ENCODE results near the gene MIEN1. TPM values are rescaled to one million over a fixed set of nuclear protein-coding genes. Genes with fewer than 3 reads are reported as not detected.
"Not testable (repeated sequence)": the region's sequence is repeated elsewhere in the genome, so short reads cannot be mapped to it uniquely, and the experiment has no call there.

MIEN1 gene
- total RNA-seq, 1 donor from 2014 or later = 11.1 TPM

- no peak for DNase-seq
Observed at GRCh38 chr17:39755554-39756379, 25.4 kb upstream of the MIEN1 start.

- no peak for DNase-seq
Observed at GRCh38 chr17:39754958-39755553, 24.7 kb upstream of the MIEN1 start.

GRCh38 chr17:39754161-39754957, 24.0 kb upstream of the MIEN1 start:
- peak; percentile 85 for DNase-seq

GRCh38 chr17:39753514-39754160, 23.3 kb upstream of the MIEN1 start:
- DNase-seq = no peak

- DNase-seq = no peak
Observed at GRCh38 chr17:39752241-39752881, 22.0 kb upstream of the MIEN1 start.

- DNase-seq = no peak
Observed at GRCh38 chr17:39751637-39752036, 21.3 kb upstream of the MIEN1 start.

GRCh38 chr17:39751016-39751543, 20.7 kb upstream of the MIEN1 start:
- DNase-seq = no peak

- no peak for DNase-seq
Observed at GRCh38 chr17:39750131-39751015, 20.0 kb upstream of the MIEN1 start.

- DNase-seq = not testable (repeated sequence)
Observed at GRCh38 chr17:39748444-39749034, 18.2 kb upstream of the MIEN1 start.

- no peak for DNase-seq
Observed at GRCh38 chr17:39747745-39748144, 17.4 kb upstream of the MIEN1 start.

- DNase-seq = no peak
Observed at GRCh38 chr17:39746145-39746461, 15.8 kb upstream of the MIEN1 start.

- no peak for DNase-seq
Observed at GRCh38 chr17:39745335-39746144, 15.2 kb upstream of the MIEN1 start.

GRCh38 chr17:39744836-39745215, 14.5 kb upstream of the MIEN1 start:
- DNase-seq = no peak

GRCh38 chr17:39744075-39744835, 13.9 kb upstream of the MIEN1 start:
- no peak for DNase-seq

- DNase-seq = no peak
Observed at GRCh38 chr17:39742856-39743436, 12.6 kb upstream of the MIEN1 start.

GRCh38 chr17:39742126-39742855, 12.0 kb upstream of the MIEN1 start:
- no peak for DNase-seq

GRCh38 chr17:39740357-39741111, 10.2 kb upstream of the MIEN1 start:
- no peak for DNase-seq
